ENCODE measurements around the gene C4orf33.

GRCh38 chr4:129117705-129118104 is 21.8 kb downstream of the C4orf33 start:
- TF ChIP-seq CTCF (IDR thresholded peaks at IDR 0.05) (no peak), ZFX (IDR thresholded peaks at IDR 0.05; ENCODE audit: borderline replicate concordance) (no peak)

All from 22Rv1 (cell line).